IMR-90 (cell line): Measurements from ENCODE around the gene NXN. TPM values are rescaled to one million over a fixed set of nuclear protein-coding genes. Genes with fewer than 3 reads are reported as not detected.
"Not testable (repeated sequence)": the region's sequence is repeated elsewhere in the genome, so short reads cannot be mapped to it uniquely, and the experiment has no call there.

Source experiments
- ATAC-seq: fragments of 200-7000 bp; cut with Tn5 transposase; 2 replicates; pipeline ENCODE4 v1.9.1; 2020; ENCODE audit warnings: low read depth, mild to moderate bottlenecking, moderate library complexity
- BruUV-seq: library from RNA; stranded (reverse); fragments of 400-500 nt; replicated peaks from 2 replicates; lab custom pipeline; 2021; lab: Mats Ljungman, UMichigan
- CTCF ChIA-PET: fragments of 300-600 bp; formaldehyde crosslinking; extraction: SDS; loops from one replicate; lab custom pipeline; 2021; ENCODE audit warnings: antibody characterized with exemption; lab: Yijun Ruan, JAX
- POLR2A ChIA-PET: fragments of 300-600 bp; sonication (Branson Sonifier 250); formaldehyde crosslinking; loops from one replicate; lab custom pipeline; 2022; ENCODE audit warnings: antibody characterized with exemption; ENCODE audit not compliant: unreplicated experiment; lab: Charles Lee
- DNase-seq: peaks from one replicate; pipeline ENCODE4 v3.0.0; 2013
- H2AFZ ChIP-seq: replicated peaks from 2 replicates; pipeline ENCODE3; 2013; ENCODE audit warnings: low read length, mild to moderate bottlenecking; ENCODE audit not compliant: poor library complexity
- H2AK5ac ChIP-seq: 2 replicates; pipeline ENCODE4 v1.6.1; 2013; ENCODE audit warnings: low read depth, low read length, inconsistent platforms
- H2AK9ac ChIP-seq: replicated peaks from 2 replicates; pipeline ENCODE3; 2013; ENCODE audit warnings: mild to moderate bottlenecking, low read depth, low read length, moderate library complexity; ENCODE audit not compliant: poor library complexity
- H2BK120ac ChIP-seq: 2 replicates; pipeline ENCODE4 v1.6.1; 2013; ENCODE audit warnings: low read depth, low read length, inconsistent platforms
- H2BK15ac ChIP-seq: 3 replicates; pipeline ENCODE4 v1.6.1; 2013; ENCODE audit warnings: low read depth, low read length, inconsistent platforms
- H2BK20ac ChIP-seq: 2 replicates; pipeline ENCODE4 v1.6.1; 2013; ENCODE audit warnings: low read depth, mild to moderate bottlenecking, inconsistent platforms, low read length, moderate library complexity
- H2BK5ac ChIP-seq: 2 replicates; pipeline ENCODE4 v1.6.1; 2013; ENCODE audit warnings: mild to moderate bottlenecking, low read depth, low read length, inconsistent platforms; ENCODE audit not compliant: poor library complexity, severe bottlenecking
- H3K14ac ChIP-seq: replicated peaks from 2 replicates; pipeline ENCODE4 v1.6.1; 2013; ENCODE audit warnings: low read depth, low read length, inconsistent platforms
- H3K18ac ChIP-seq: 2 replicates; pipeline ENCODE4 v1.6.1; 2013; ENCODE audit warnings: low read depth, low read length, control low read depth
- H3K23ac ChIP-seq: 2 replicates; pipeline ENCODE4 v1.6.1; 2013; ENCODE audit warnings: low read depth, low read length, inconsistent platforms
- H3K27ac ChIP-seq: 2 replicates; pipeline ENCODE4 v1.5.1; 2013; ENCODE audit warnings: mild to moderate bottlenecking, control low read depth, low read length; ENCODE audit not compliant: insufficient read depth
- H3K27me3 ChIP-seq: 2 replicates; pipeline ENCODE4 v1.6.1; 2013; ENCODE audit warnings: low read length; ENCODE audit not compliant: control insufficient read depth, insufficient read depth
- H3K36me3 ChIP-seq: 2 replicates; pipeline ENCODE4 v1.6.1; 2013; ENCODE audit warnings: low read length, mixed read lengths; ENCODE audit not compliant: control insufficient read depth, insufficient read depth
- H3K4ac ChIP-seq: 2 replicates; pipeline ENCODE4 v1.6.1; 2013; ENCODE audit warnings: low read depth, low read length, inconsistent platforms
- H3K4me1 ChIP-seq: 2 replicates; pipeline ENCODE4 v1.6.1; 2013; ENCODE audit warnings: low read length, mixed read lengths; ENCODE audit not compliant: control insufficient read depth, insufficient read depth
- H3K4me2 ChIP-seq: 2 replicates; pipeline ENCODE4 v1.6.1; 2013; ENCODE audit warnings: low read depth, mild to moderate bottlenecking, control low read depth, low read length, moderate library complexity
- H3K4me3 ChIP-seq: 2 replicates; pipeline ENCODE4 v1.5.1; 2013; ENCODE audit warnings: low read depth, mild to moderate bottlenecking, control low read depth, low read length, moderate library complexity; ENCODE audit not compliant: insufficient read depth
- H3K56ac ChIP-seq: 2 replicates; pipeline ENCODE4 v1.6.1; 2013; ENCODE audit warnings: low read length, inconsistent platforms; ENCODE audit not compliant: insufficient read depth; ENCODE audit errors: extremely low read depth
- H3K79me1 ChIP-seq, 2 experiments: 2 replicates each; pipeline ENCODE4 v1.6.1; 2013; ENCODE audit warnings: low read length in 2 of 2, inconsistent platforms in 1 of 2, low read depth in 1 of 2
- H3K9ac ChIP-seq: 2 replicates; pipeline ENCODE4 v1.6.1; 2013; ENCODE audit warnings: low read depth, low read length, control low read depth
- H3K9me1 ChIP-seq: 2 replicates; pipeline ENCODE4 v1.6.1; 2013; ENCODE audit warnings: low read length, inconsistent platforms; ENCODE audit not compliant: insufficient read depth
- H3K9me3 ChIP-seq: 2 replicates; pipeline ENCODE4 v1.6.1; 2013; ENCODE audit warnings: low read length; ENCODE audit not compliant: control insufficient read depth, insufficient read depth
- H4K20me1 ChIP-seq: 2 replicates; pipeline ENCODE4 v1.6.1; 2013; ENCODE audit warnings: low read length, inconsistent platforms; ENCODE audit not compliant: insufficient read depth
- H4K5ac ChIP-seq: 2 replicates; pipeline ENCODE4 v1.6.1; 2013; ENCODE audit warnings: mild to moderate bottlenecking, low read depth, low read length, control low read depth
- H4K8ac ChIP-seq, 2 experiments: 2 replicates each; pipeline ENCODE4 v1.6.1; 2013; ENCODE audit warnings: low read depth in 2 of 2, low read length in 2 of 2, control low read depth in 1 of 2, inconsistent platforms in 1 of 2
- H4K91ac ChIP-seq: 2 replicates; pipeline ENCODE4 v1.6.1; 2013; ENCODE audit warnings: low read depth, low read length, inconsistent platforms; ENCODE audit not compliant: insufficient read depth
- WGBS, 2 experiments: methylation state at CpG; one replicate each; pipeline versions ENCODE4 v1.1.5 to v1.1.7; 2013; ENCODE audit warnings: missing lambda C conversion rate in 2 of 2; ENCODE audit not compliant: insufficient read length in 1 of 2; ENCODE audit errors: extremely low coverage in 2 of 2; 5-methylcytosine and 5-hydroxymethylcytosine counted together
- dilution Hi-C: fragments of 300-500 bp; cut with HindIII; formaldehyde crosslinking; loops from one replicate; pipeline ENCODE4 v1.14.3; 2018; ENCODE audit warnings: low sequenced_read_pairs; ENCODE audit not compliant: unreplicated experiment
- in situ Hi-C: fragments of 300-500 bp; cut with MboI; formaldehyde crosslinking; loops from 3 replicates; pipeline ENCODE4 v1.14.3; 2019; ENCODE audit warnings: low sequenced_read_pairs, inconsistent platforms, mixed read lengths
- intact Hi-C: fragments of 100-400 bp; cut with micrococcal nuclease; formaldehyde crosslinking; loops from 2 replicates; pipeline ENCODE4 v1.10.0; 2022
- polyA plus RNA-seq, 3 experiments: library from polyadenylated mRNA; depleted of rRNA; stranded (reverse); fragments of >200 nt; gene quantifications; 2 replicates each; pipeline ENCODE4 v1.2.3, GENCODE V29; 2012; ENCODE audit warnings: low replicate concordance in 1 of 3
- total RNA-seq: library from RNA; depleted of rRNA; stranded (reverse); fragments of >200 nt; gene quantifications from 2 replicates; pipeline ENCODE4 v1.2.3, GENCODE V29; 2012

Gene NXN
- total and polyA plus RNA-seq, 2 of the 4 experiments (the other 2 are of a cell fraction) = 52.5 to 116 TPM

DNA sequence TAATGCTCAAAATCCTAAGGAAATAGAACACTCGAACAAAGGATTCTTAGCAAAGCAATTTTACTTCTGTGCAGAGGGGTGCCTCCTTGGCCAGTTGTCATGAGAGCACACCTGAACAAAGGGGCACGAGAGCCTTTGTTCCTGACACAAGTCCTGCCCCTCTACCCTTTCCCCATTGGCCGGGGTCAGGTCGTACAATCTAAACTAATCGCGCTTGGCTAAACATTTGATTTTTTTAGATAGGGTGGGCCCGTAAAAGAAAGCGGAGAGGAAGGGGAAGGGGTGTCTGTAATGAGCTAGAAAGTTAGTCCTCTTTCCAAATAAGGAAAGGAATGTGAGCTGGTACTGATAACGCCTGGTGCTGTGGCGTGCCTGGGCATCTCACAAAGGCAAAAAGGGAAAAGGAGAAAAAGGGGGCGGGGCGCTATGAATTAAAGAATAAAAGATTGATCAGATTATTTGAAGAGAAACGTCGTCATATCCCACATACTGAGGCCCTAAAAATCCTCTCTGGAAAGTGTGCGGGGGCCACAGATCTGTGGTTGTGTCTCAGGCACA lies 223.5 kb downstream of the NXN start:
- H3K18ac ChIP-seq, H2BK15ac ChIP-seq, intact Hi-C loops, H2AK9ac ChIP-seq, BruUV-seq, H3K9me3 ChIP-seq, ATAC-seq, H3K56ac ChIP-seq, POLR2A ChIA-PET, H3K4me3 ChIP-seq, H2BK120ac ChIP-seq, H3K27me3 ChIP-seq, H3K9me1 ChIP-seq, H2BK20ac ChIP-seq, H3K9ac ChIP-seq, DNase-seq, H3K4me2 ChIP-seq, H3K4me1 ChIP-seq, H2BK5ac ChIP-seq, H4K20me1 ChIP-seq, H4K91ac ChIP-seq, H2AK5ac ChIP-seq, in situ Hi-C loops, dilution Hi-C loops, H3K14ac ChIP-seq, H3K27ac ChIP-seq, H3K23ac ChIP-seq, H4K5ac ChIP-seq, H2AFZ ChIP-seq, H4K8ac ChIP-seq, H3K4ac ChIP-seq: not testable (repeated sequence)
- 32% methylated on average over 3 of the region's 15 CpGs; no CpG with 5 or more reads in 1 of the 2 experiments for WGBS, 2 experiments
- Histone ChIP-seq H3K36me3 (peaks cover 22% of the 10 kb centered on the region), H3K79me1 (peaks cover 5 to 11% of the 10 kb centered on the region in 2 experiments; a peak in 3 of 4 replicates)
- CTCF ChIA-PET = interaction anchor here (1.1 kb wide), 1 partner anchor 32 kb away, joined by 3 read pairs; no protein-coding TSS in a partner anchor

DNA sequence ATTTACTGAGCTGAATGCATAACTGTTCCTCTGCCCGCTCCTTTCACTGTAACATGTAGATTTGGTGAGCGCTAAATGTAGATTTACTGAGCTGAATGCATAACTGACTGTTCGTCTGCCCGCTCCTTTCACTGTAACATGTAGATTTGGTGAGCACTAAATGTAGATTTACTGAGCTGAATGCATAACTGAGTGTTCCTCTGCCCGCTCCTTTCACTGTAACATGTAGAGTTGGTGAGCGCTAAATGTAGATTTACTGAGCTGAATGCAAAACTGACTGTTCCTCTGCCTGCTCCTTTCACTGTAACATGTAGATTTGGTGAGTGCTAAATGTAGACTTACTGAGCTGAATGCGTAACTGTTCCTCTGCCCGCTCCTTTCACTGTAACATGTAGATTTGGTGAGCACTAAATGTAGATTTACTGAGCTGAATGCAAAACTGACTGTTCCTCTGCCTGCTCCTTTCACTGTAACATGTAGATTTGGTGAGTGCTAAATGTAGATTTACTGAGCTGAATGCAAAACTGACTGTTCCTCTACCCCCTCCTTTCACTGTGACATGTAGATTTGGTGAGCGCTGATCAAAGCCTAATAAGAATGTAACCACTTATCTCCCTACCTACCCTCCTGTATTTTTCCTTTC lies 224.1 kb downstream of the NXN start:
- not testable (repeated sequence) for H4K5ac ChIP-seq

More for the DNA sequence above, 224.1 kb downstream of the NXN start:
- H3K23ac ChIP-seq, H2AK5ac ChIP-seq, H4K20me1 ChIP-seq, H3K9me1 ChIP-seq, H3K4me2 ChIP-seq, H3K27me3 ChIP-seq, H2BK15ac ChIP-seq, H3K27ac ChIP-seq, H3K9me3 ChIP-seq, BruUV-seq, H3K4ac ChIP-seq, H3K9ac ChIP-seq, H3K56ac ChIP-seq, ATAC-seq, H4K8ac ChIP-seq, H2BK120ac ChIP-seq, H4K91ac ChIP-seq, H2BK5ac ChIP-seq, H2BK20ac ChIP-seq, intact Hi-C loops, in situ Hi-C loops, H2AFZ ChIP-seq, H2AK9ac ChIP-seq, DNase-seq, H3K18ac ChIP-seq, dilution Hi-C loops, H3K4me3 ChIP-seq, H3K14ac ChIP-seq: not testable (repeated sequence)
- peaks cover 10% of the 10 kb centered on the region for H3K4me1 ChIP-seq
- peaks cover 17% of the 10 kb centered on the region for H3K36me3 ChIP-seq
- ChIA-PET CTCF (interaction anchor here (0.8 to 1.1 kb wide), 3 partner anchors 33 to 241 kb away, joined by 3 read pairs; partner anchors contain the start of gene TIMM22), POLR2A (interaction anchor here (0.6 kb wide), 1 partner anchor 705 kb away, joined by 3 read pairs; no protein-coding TSS in a partner anchor)
- WGBS, 2 experiments = 100% methylated on average over 2 of the region's 9 CpGs; no CpG with 5 or more reads in 1 of the 2 experiments
- H3K79me1 ChIP-seq = peaks cover 10 to 18% of the 10 kb centered on the region in 2 experiments
